SJSA1 (cell line): ENCODE measurements around the gene FBXO7. TPM values are rescaled to one million over a fixed set of nuclear protein-coding genes. Genes with fewer than 3 reads are reported as not detected.

Experiments used
- DNase-seq, 2 experiments: peaks; one replicate each; pipeline ENCODE4 v3.0.0-alpha.2; 2015 to 2020; ENCODE audit warnings: low spot score in 2 of 2, low read depth in 1 of 2
- H3K27ac ChIP-seq: fragments of 250-450 bp; sonication (Bioruptor Pico); 2 replicates; pipeline ENCODE4 v1.5.1; 2020; ENCODE audit warnings: mild to moderate bottlenecking, moderate library complexity
- H3K27me3 ChIP-seq: fragments of 250-450 bp; sonication (Bioruptor Pico); replicated peaks from 2 replicates; pipeline ENCODE4 v1.5.1; 2020; ENCODE audit warnings: mild to moderate bottlenecking, moderate library complexity
- H3K36me3 ChIP-seq: fragments of 250-450 bp; sonication (Bioruptor Pico); 2 replicates; pipeline ENCODE4 v1.5.1; 2020; ENCODE audit warnings: mild to moderate bottlenecking
- H3K4me1 ChIP-seq: fragments of 250-450 bp; sonication (Bioruptor Pico); replicated peaks from 2 replicates; pipeline ENCODE4 v1.6.1; 2021; ENCODE audit warnings: mild to moderate bottlenecking
- H3K4me3 ChIP-seq: fragments of 250-450 bp; sonication (Bioruptor Pico); 2 replicates; pipeline ENCODE4 v1.5.1; 2020; ENCODE audit warnings: mild to moderate bottlenecking
- H3K9me3 ChIP-seq: fragments of 250-450 bp; sonication (Bioruptor Pico); replicated peaks from 2 replicates; pipeline ENCODE4 v1.5.1; 2020; ENCODE audit warnings: mild to moderate bottlenecking
- total RNA-seq: library from RNA; depleted of rRNA; stranded (reverse); fragments of >200 nt; shearing (Covaris generic); gene quantifications from 2 replicates; pipeline ENCODE4 v1.2.3, GENCODE V29; 2014; rRNA removed

FBXO7 gene
- total RNA-seq: 107 and 139 TPM in 2 replicates

GRCh38 chr22:32474635-32475467 lies at the start of gene FBXO7:
TSS of gene FBXO7 (plus strand) at chr22:32474811. CDS start at chr22:32475003, 192 bp downstream.
- Histone ChIP-seq H3K36me3 (peaks cover 22% of the 10 kb centered on the region), H3K9me3 (no peaks in the 10 kb centered on the region), H3K27ac (peak within 1 kb of the TSS; percentile 98), H3K27me3 (no peaks in the 10 kb centered on the region), H3K4me1 (peaks cover 23% of the 10 kb centered on the region), H3K4me3 (peak within 1 kb of the TSS; percentile 96)
- DNase-seq: peak; percentile 91 to 95

- DNase-seq: no peak
- no peak overlapping the region for H3K4me3 ChIP-seq
- no peaks in the 10 kb centered on the region for H3K36me3 ChIP-seq
Observed at GRCh38 chr22:32426881-32427280, 47.7 kb upstream of the FBXO7 start.

GRCh38 chr22:32430352-32430751 lies 44.3 kb upstream of the FBXO7 start:
- Histone ChIP-seq H3K9me3 (no peaks in the 10 kb centered on the region), H3K4me1 (no peaks in the 10 kb centered on the region), H3K36me3 (no peaks in the 10 kb centered on the region), H3K27ac (no peak overlapping the region), H3K4me3 (no peak overlapping the region), H3K27me3 (peaks cover 18% of the 10 kb centered on the region)
- no peak for DNase-seq

More at GRCh38 chr22:32426881-32427280, 47.7 kb upstream of the FBXO7 start:
- no peaks in the 10 kb centered on the region for H3K9me3 ChIP-seq
- no peak overlapping the region for H3K27ac ChIP-seq
- no peaks in the 10 kb centered on the region for H3K4me1 ChIP-seq
- peaks cover 15% of the 10 kb centered on the region for H3K27me3 ChIP-seq

- peaks cover 36% of the 10 kb centered on the region for H3K27me3 ChIP-seq
- no peaks in the 10 kb centered on the region; the same call in 1 of the 2 replicates for H3K4me1 ChIP-seq
- no peak for DNase-seq
Observed at GRCh38 chr22:32444068-32444467, 30.5 kb upstream of the FBXO7 start.

GRCh38 chr22:32446321-32446720 lies 28.3 kb upstream of the FBXO7 start:
- Histone ChIP-seq H3K4me3 (no peak overlapping the region), H3K36me3 (no peaks in the 10 kb centered on the region), H3K4me1 (no peaks in the 10 kb centered on the region; the same call in 1 of the 2 replicates), H3K9me3 (no peaks in the 10 kb centered on the region), H3K27ac (no peak overlapping the region), H3K27me3 (peaks cover 45% of the 10 kb centered on the region)
- no peak for DNase-seq

More at GRCh38 chr22:32444068-32444467, 30.5 kb upstream of the FBXO7 start:
- Histone ChIP-seq H3K4me3 (no peak overlapping the region), H3K36me3 (no peaks in the 10 kb centered on the region), H3K9me3 (no peaks in the 10 kb centered on the region), H3K27ac (no peak overlapping the region)

GRCh38 chr22:32448980-32449379 lies 25.6 kb upstream of the FBXO7 start:
- Histone ChIP-seq H3K27ac (no peak overlapping the region), H3K36me3 (no peaks in the 10 kb centered on the region), H3K9me3 (no peaks in the 10 kb centered on the region), H3K4me1 (no peaks in the 10 kb centered on the region; the same call in 1 of the 2 replicates), H3K4me3 (no peak overlapping the region), H3K27me3 (peaks cover 42% of the 10 kb centered on the region)
- no peak for DNase-seq

GRCh38 chr22:32457031-32457430 lies 17.6 kb upstream of the FBXO7 start:
- Histone ChIP-seq H3K27ac (no peak overlapping the region), H3K27me3 (peaks cover 31% of the 10 kb centered on the region), H3K9me3 (no peaks in the 10 kb centered on the region; the same call in 1 of the 2 replicates), H3K4me3 (no peak overlapping the region), H3K36me3 (no peaks in the 10 kb centered on the region), H3K4me1 (no peaks in the 10 kb centered on the region)
- no peak for DNase-seq

- H3K4me1 ChIP-seq: no peaks in the 10 kb centered on the region
- no peaks in the 10 kb centered on the region for H3K36me3 ChIP-seq
- H3K27me3 ChIP-seq: peaks cover 40% of the 10 kb centered on the region
- H3K9me3 ChIP-seq: no peaks in the 10 kb centered on the region
- H3K4me3 ChIP-seq: no peak overlapping the region
- no peak overlapping the region for H3K27ac ChIP-seq
- DNase-seq: no peak
Observed at GRCh38 chr22:32462452-32462851, 12.2 kb upstream of the FBXO7 start.

- no peak overlapping the region for H3K27ac ChIP-seq
- peaks cover 40% of the 10 kb centered on the region for H3K27me3 ChIP-seq
- no peak overlapping the region for H3K4me3 ChIP-seq
- DNase-seq: no peak
- peaks cover 12% of the 10 kb centered on the region for H3K4me1 ChIP-seq
- no peaks in the 10 kb centered on the region for H3K9me3 ChIP-seq
- H3K36me3 ChIP-seq: no peaks in the 10 kb centered on the region
Observed at GRCh38 chr22:32465661-32466060, 8.9 kb upstream of the FBXO7 start.

- H3K4me3 ChIP-seq: no peak overlapping the region
- peaks cover 40% of the 10 kb centered on the region for H3K27me3 ChIP-seq
- H3K36me3 ChIP-seq: no peaks in the 10 kb centered on the region
- no peak overlapping the region for H3K27ac ChIP-seq
- H3K4me1 ChIP-seq: peaks cover 12% of the 10 kb centered on the region
- H3K9me3 ChIP-seq: no peaks in the 10 kb centered on the region
- DNase-seq: no peak
Observed at GRCh38 chr22:32466496-32466895, 8.1 kb upstream of the FBXO7 start.

- DNase-seq: peak; percentile 87 to 88
- Histone ChIP-seq H3K4me1 (peaks cover 26% of the 10 kb centered on the region), H3K36me3 (peaks cover 3% of the 10 kb centered on the region), H3K27ac (peak overlapping the region; percentile 40), H3K4me3 (no peak overlapping the region), H3K9me3 (no peaks in the 10 kb centered on the region), H3K27me3 (peaks cover 13% of the 10 kb centered on the region)
Observed at GRCh38 chr22:32469799-32470212, 4.8 kb upstream of the FBXO7 start.

GRCh38 chr22:32473388-32473952 lies 1.1 kb upstream of the FBXO7 start:
- Histone ChIP-seq H3K36me3 (peaks cover 15% of the 10 kb centered on the region), H3K27me3 (no peaks in the 10 kb centered on the region), H3K9me3 (no peaks in the 10 kb centered on the region), H3K4me1 (peaks cover 29% of the 10 kb centered on the region), H3K27ac (no peak overlapping the region), H3K4me3 (peak overlapping the region; percentile 96; the same call in 1 of the 2 replicates)
- peak in 1 of 2 experiments; percentile 60 for DNase-seq

- Histone ChIP-seq H3K4me3 (peak overlapping the region; percentile 96), H3K36me3 (peaks cover 29% of the 10 kb centered on the region), H3K9me3 (no peaks in the 10 kb centered on the region), H3K27me3 (no peaks in the 10 kb centered on the region), H3K4me1 (peaks cover 17% of the 10 kb centered on the region), H3K27ac (peak overlapping the region; percentile 98)
- no peak for DNase-seq
Observed at GRCh38 chr22:32475468-32476010, 928 bp downstream of the FBXO7 start.
